VCaP (cell line): Measurements from ENCODE around the gene UTS2R.
A peak's percentile ranks its signal among the peaks of the same experiment; 100 is the strongest.

Experiments
- H3K27ac ChIP-seq: fragments of 450-650 bp; 2 replicates; pipeline ENCODE4 v1.5.1; 2017
- TF ChIP-seq, protein P1 (sequence below): fragments of 450-650 bp; conservative IDR thresholded peaks from 2 replicates; pipeline ENCODE4 v1.5.1; 2017; ENCODE audit warnings: mild to moderate bottlenecking, moderate library complexity

Gene UTS2R

GRCh38 chr17:82416264-82416663, 44.7 kb downstream of the UTS2R start:
- TF ChIP-seq, protein P1, sequence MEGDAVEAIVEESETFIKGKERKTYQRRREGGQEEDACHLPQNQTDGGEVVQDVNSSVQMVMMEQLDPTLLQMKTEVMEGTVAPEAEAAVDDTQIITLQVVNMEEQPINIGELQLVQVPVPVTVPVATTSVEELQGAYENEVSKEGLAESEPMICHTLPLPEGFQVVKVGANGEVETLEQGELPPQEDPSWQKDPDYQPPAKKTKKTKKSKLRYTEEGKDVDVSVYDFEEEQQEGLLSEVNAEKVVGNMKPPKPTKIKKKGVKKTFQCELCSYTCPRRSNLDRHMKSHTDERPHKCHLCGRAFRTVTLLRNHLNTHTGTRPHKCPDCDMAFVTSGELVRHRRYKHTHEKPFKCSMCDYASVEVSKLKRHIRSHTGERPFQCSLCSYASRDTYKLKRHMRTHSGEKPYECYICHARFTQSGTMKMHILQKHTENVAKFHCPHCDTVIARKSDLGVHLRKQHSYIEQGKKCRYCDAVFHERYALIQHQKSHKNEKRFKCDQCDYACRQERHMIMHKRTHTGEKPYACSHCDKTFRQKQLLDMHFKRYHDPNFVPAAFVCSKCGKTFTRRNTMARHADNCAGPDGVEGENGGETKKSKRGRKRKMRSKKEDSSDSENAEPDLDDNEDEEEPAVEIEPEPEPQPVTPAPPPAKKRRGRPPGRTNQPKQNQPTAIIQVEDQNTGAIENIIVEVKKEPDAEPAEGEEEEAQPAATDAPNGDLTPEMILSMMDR, result no peak

DNA sequence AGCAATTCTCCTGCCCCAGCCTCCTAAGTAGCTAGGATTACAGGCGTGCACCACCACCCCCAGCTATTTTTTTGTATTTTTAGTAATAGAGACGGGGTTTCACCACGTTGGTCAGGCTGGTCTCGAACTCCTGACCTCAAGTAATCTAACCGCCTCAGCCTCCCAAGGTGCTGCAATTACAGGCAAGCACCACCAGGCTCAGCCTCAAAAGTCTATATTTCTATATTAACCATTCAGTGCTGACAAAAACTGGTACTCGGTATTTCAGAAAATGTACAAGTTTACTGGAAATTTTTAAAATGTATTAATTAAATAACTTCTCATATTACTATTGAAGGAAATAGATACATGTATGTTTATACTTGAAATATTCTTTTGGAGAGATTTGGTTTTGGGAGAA, 45.2 kb downstream of the UTS2R start:
- TF ChIP-seq, protein P1, result peak; percentile 22; the same call in 1 of the 2 replicates
- H3K27ac ChIP-seq, result peak overlapping the region; percentile 91; the same call in 1 of the 2 replicates

More at GRCh38 chr17:82416264-82416663, 44.7 kb downstream of the UTS2R start:
- H3K27ac ChIP-seq, result no peak overlapping the region

GRCh38 chr17:82418001-82418986, 46.7 kb downstream of the UTS2R start, which contains the start of the genes HEXD and OGFOD3:
Gene HEXD (plus strand): TSS chr17:82418347. CDS start chr17:82419800, 1,453 bp downstream.
Gene OGFOD3 (minus strand): TSS chr17:82418586. CDS start chr17:82418485, 101 bp downstream.
- peak within 1 kb of the TSS; percentile 91 for H3K27ac ChIP-seq
- TF ChIP-seq, protein P1, result no peak

GRCh38 chr17:82419540-82419939, 48.0 kb downstream of the UTS2R start:
- TF ChIP-seq, protein P1, result no peak

DNA sequence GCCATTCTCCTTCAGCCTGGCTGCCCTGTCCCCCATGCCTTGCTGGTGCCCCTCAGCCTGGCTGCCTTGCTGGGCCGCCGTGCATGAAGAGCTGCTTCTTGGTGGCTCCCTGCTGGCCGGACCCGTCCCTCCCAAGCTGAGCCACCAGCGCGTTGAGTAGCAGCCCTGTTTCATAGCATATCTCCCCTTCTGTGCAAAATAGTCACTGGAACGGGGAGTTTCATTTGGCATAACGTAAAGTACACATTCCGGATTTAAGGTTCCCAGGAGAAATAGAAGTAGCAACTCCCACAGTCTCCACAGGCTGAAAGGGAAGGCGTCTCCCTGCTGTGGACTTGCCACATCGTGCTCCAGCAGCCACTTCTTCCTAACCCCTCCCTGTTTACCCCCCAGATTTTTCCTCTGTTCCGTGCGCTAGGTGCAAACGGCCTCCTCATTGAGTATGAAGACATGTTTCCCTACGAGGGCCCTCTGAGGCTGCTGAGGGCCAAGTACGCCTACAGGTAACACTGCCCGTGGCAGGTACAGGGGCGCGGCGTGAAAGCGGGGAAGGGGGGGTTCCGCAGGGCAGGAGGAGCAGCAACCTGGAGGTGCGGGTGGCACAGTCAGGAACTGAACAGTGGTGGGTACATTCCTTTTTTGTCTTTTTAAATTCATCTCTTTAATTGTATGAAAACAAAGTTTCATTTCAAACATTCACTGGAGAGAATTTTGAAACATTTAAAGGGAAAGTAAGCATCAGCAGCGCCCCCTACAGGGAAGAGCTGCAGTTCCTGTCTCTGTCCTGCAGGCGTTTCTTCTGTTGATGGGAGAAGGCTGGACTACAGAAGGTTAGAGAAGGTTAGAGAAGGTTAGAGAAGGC, 52.7 kb downstream of the UTS2R start:
- TF ChIP-seq, protein P1, result peak; percentile 78
- no peak overlapping the region for H3K27ac ChIP-seq

More at GRCh38 chr17:82419540-82419939, 48.0 kb downstream of the UTS2R start:
- peak overlapping the region; percentile 91 for H3K27ac ChIP-seq

GRCh38 chr17:82424863-82425159, 53.2 kb downstream of the UTS2R start:
- no peak overlapping the region for H3K27ac ChIP-seq
- TF ChIP-seq, protein P1, result peak; percentile 31
